OCI-LY3 (cell line): ENCODE measurements around the gene KDM4C.
"Not testable (repeated sequence)": the region's sequence is repeated elsewhere in the genome, so short reads cannot be mapped to it uniquely, and the experiment has no call there.

Experiments
- H2AFZ ChIP-seq: fragments of 200-600, 300-600 bp; shearing (Covaris generic); 2 replicates; pipeline ENCODE4 v1.6.0; 2014; ENCODE audit warnings: antibody characterized with exemption, low read depth, low read length
- H3K27ac ChIP-seq: fragments of 200-600, 300-600 bp; sonication (generic); 2 replicates; pipeline ENCODE4 v1.5.1; 2014; ENCODE audit warnings: mild to moderate bottlenecking, low read length, moderate library complexity, mixed read lengths
- H3K27me3 ChIP-seq: fragments of 200-600, 300-600 bp; sonication (generic); 2 replicates; pipeline ENCODE4 v1.6.1; 2014; ENCODE audit warnings: low read depth, low read length, mixed read lengths
- H3K36me3 ChIP-seq: fragments of 200-600, 300-600 bp; sonication (generic); replicated peaks from 2 replicates; pipeline ENCODE3; 2014; ENCODE audit warnings: low read depth, low read length, mixed read lengths
- H3K4me1 ChIP-seq: fragments of 300-600, 200-600 bp; sonication (generic); 2 replicates; pipeline ENCODE4 v1.6.1; 2014; ENCODE audit warnings: low read length, mixed read lengths
- H3K4me2 ChIP-seq: fragments of 200-600, 300-600 bp; sonication (generic); 2 replicates; pipeline ENCODE4 v1.6.1; 2014; ENCODE audit warnings: low read length, mixed read lengths
- H3K4me3 ChIP-seq: fragments of 300-600, 200-600 bp; sonication (generic); 2 replicates; pipeline ENCODE4 v1.5.1; 2014; ENCODE audit warnings: antibody characterized with exemption, mild to moderate bottlenecking, low read length, moderate library complexity
- H3K79me2 ChIP-seq: fragments of 300-600, 200-600 bp; shearing (Covaris generic); 2 replicates; pipeline ENCODE4 v1.6.1; 2014; ENCODE audit warnings: mild to moderate bottlenecking, low read length, mixed read lengths
- H3K9ac ChIP-seq: fragments of 300-600, 200-600 bp; shearing (Covaris generic); 2 replicates; pipeline ENCODE4 v1.6.0; 2014; ENCODE audit warnings: mild to moderate bottlenecking, low read length, moderate library complexity
- H3K9me3 ChIP-seq: fragments of 200-600, 300-600 bp; shearing (Covaris generic); 2 replicates; pipeline ENCODE4 v1.6.1; 2014; ENCODE audit warnings: low read length, mixed read lengths; ENCODE audit not compliant: insufficient read depth
- H4K20me1 ChIP-seq: fragments of 200-600, 300-600 bp; sonication (generic); 2 replicates; pipeline ENCODE4 v1.6.1; 2016; ENCODE audit warnings: low read length, mixed read lengths; ENCODE audit not compliant: insufficient read depth
- EZH2phosphoT487 ChIP-seq: fragments of 200-600 bp; shearing (Covaris generic); IDR thresholded peaks from 2 replicates; pipeline ENCODE4 v1.6.1; 2018; ENCODE audit warnings: antibody characterized with exemption, mixed run types, low read depth
- TF ChIP-seq, protein P1 (sequence below): fragments of 200-600, 300-600 bp; sonication (generic); IDR thresholded peaks from 2 replicates; pipeline ENCODE4 v1.5.1; 2014; ENCODE audit warnings: antibody characterized with exemption, low read length, low read depth

KDM4C gene

GRCh38 chr9:6766606-6767005 is 8.8 kb downstream of the KDM4C start:
- Histone ChIP-seq H3K4me1 (peaks cover 12% of the 10 kb centered on the region), H3K36me3 (peaks cover 5% of the 10 kb centered on the region), H4K20me1 (peaks cover 53% of the 10 kb centered on the region), H3K27ac (no peak overlapping the region), H3K4me2 (no peak overlapping the region), H3K79me2 (peaks cover 72% of the 10 kb centered on the region), H2AFZ (no peak overlapping the region), H3K4me3 (no peak overlapping the region), H3K9me3 (no peaks in the 10 kb centered on the region), H3K9ac (no peak overlapping the region), H3K27me3 (no peaks in the 10 kb centered on the region)
- TF ChIP-seq EZH2phosphoT487, result no peak
- TF ChIP-seq, protein P1, sequence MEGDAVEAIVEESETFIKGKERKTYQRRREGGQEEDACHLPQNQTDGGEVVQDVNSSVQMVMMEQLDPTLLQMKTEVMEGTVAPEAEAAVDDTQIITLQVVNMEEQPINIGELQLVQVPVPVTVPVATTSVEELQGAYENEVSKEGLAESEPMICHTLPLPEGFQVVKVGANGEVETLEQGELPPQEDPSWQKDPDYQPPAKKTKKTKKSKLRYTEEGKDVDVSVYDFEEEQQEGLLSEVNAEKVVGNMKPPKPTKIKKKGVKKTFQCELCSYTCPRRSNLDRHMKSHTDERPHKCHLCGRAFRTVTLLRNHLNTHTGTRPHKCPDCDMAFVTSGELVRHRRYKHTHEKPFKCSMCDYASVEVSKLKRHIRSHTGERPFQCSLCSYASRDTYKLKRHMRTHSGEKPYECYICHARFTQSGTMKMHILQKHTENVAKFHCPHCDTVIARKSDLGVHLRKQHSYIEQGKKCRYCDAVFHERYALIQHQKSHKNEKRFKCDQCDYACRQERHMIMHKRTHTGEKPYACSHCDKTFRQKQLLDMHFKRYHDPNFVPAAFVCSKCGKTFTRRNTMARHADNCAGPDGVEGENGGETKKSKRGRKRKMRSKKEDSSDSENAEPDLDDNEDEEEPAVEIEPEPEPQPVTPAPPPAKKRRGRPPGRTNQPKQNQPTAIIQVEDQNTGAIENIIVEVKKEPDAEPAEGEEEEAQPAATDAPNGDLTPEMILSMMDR, result no peak

GRCh38 chr9:6768587-6768986 is 10.8 kb downstream of the KDM4C start:
- H3K4me1 ChIP-seq, result peaks cover 12% of the 10 kb centered on the region
- peaks cover 45% of the 10 kb centered on the region for H4K20me1 ChIP-seq
- peaks cover 65% of the 10 kb centered on the region for H3K79me2 ChIP-seq

GRCh38 chr9:6771722-6772121 is 13.9 kb downstream of the KDM4C start:
- Histone ChIP-seq H3K79me2 (peaks cover 46% of the 10 kb centered on the region), H3K9ac (no peak overlapping the region), H3K4me3 (no peak overlapping the region), H4K20me1 (peaks cover 23% of the 10 kb centered on the region; the same call in 1 of the 2 replicates), H3K27ac (no peak overlapping the region), H3K27me3 (no peaks in the 10 kb centered on the region), H3K9me3 (no peaks in the 10 kb centered on the region), H3K36me3 (no peaks in the 10 kb centered on the region), H2AFZ (no peak overlapping the region), H3K4me1 (no peaks in the 10 kb centered on the region), H3K4me2 (no peak overlapping the region)
- TF ChIP-seq, protein P1, result no peak
- TF ChIP-seq EZH2phosphoT487, result no peak

More at GRCh38 chr9:6768587-6768986, 10.8 kb downstream of the KDM4C start:
- not testable (repeated sequence) for H2AFZ ChIP-seq, H3K4me2 ChIP-seq, H3K9ac ChIP-seq, H3K27ac ChIP-seq, H3K9me3 ChIP-seq, H3K27me3 ChIP-seq, H3K4me3 ChIP-seq, H3K36me3 ChIP-seq

- Histone ChIP-seq H3K27me3 (no peaks in the 10 kb centered on the region), H4K20me1 (peaks cover 27% of the 10 kb centered on the region), H3K79me2 (peaks cover 29% of the 10 kb centered on the region), H3K4me1 (no peaks in the 10 kb centered on the region), H3K9ac (no peak overlapping the region), H2AFZ (no peak overlapping the region), H3K36me3 (no peaks in the 10 kb centered on the region), H3K4me2 (no peak overlapping the region), H3K4me3 (no peak overlapping the region), H3K27ac (no peak overlapping the region), H3K9me3 (no peaks in the 10 kb centered on the region)
- TF ChIP-seq, protein P1, result no peak
- TF ChIP-seq EZH2phosphoT487, result no peak
Measured at GRCh38 chr9:6777213-6777902, 19.6 kb downstream of the KDM4C start.
